Upper lobe of left lung (tissue), 6 donors: ENCODE data around the gene C14orf119. TPM values are rescaled to one million over a fixed set of nuclear protein-coding genes. Genes with fewer than 3 reads are reported as not detected.

Experiments
- ATAC-seq, 2 donors: fragments of 200-7000 bp; cut with Tn5 transposase; one replicate each; pipeline ENCODE4 v1.9.1; 2022; ENCODE audit warnings: mild to moderate bottlenecking in 2 of 2, moderate library complexity in 2 of 2; ENCODE audit not compliant: low FRiP score in 2 of 2
- DNase-seq, 2 donors: peaks; one replicate each; pipeline ENCODE4 v3.0.0-alpha.2; 2019 to 2020
- H3K27ac ChIP-seq, 4 donors: fragments of 200-600 bp; sonication (generic); one replicate each; pipeline ENCODE4 v1.5.1; 2016 to 2019
- H3K27me3 ChIP-seq, 4 donors: fragments of 200-600 bp; sonication (generic); one replicate each; pipeline ENCODE4 v1.5.1; 2017 to 2019
- H3K36me3 ChIP-seq, 4 donors: fragments of 200-600 bp; sonication (generic); one replicate each; pipeline ENCODE4 v1.5.1; 2016 to 2019
- H3K4me1 ChIP-seq, 4 donors: fragments of 200-600 bp; sonication (generic); one replicate each; pipeline ENCODE4 v1.5.1; 2018 to 2019
- H3K4me3 ChIP-seq, 4 donors: fragments of 200-600 bp; sonication (generic); one replicate each; pipeline ENCODE4 v1.5.1; 2017 to 2019; ENCODE audit warnings: mild to moderate bottlenecking in 2 of 4, moderate library complexity in 1 of 4
- H3K9me3 ChIP-seq, 4 donors: fragments of 200-600 bp; sonication (generic); one replicate each; pipeline ENCODE4 v1.5.1; 2018 to 2019
- EP300 ChIP-seq, 4 donors: sonication (generic); formaldehyde crosslinking; IDR thresholded peaks; one replicate each; pipeline ENCODE4 v1.5.1; 2017; ENCODE audit warnings: antibody characterized with exemption in 4 of 4, control low read depth in 2 of 4
- POLR2A ChIP-seq, 4 donors: fragments of 450-650 bp; IDR thresholded peaks; one replicate each; pipeline ENCODE4 v1.5.1; 2016 to 2017; ENCODE audit warnings: antibody characterized with exemption in 4 of 4, mild to moderate bottlenecking in 2 of 4
- POLR2AphosphoS5 ChIP-seq, 2 donors: sonication (generic); formaldehyde crosslinking; IDR thresholded peaks; one replicate each; pipeline ENCODE4 v1.5.1; 2017; ENCODE audit warnings: antibody characterized with exemption in 2 of 2
- WGBS, 2 donors: methylation state at CpG; one replicate each; pipeline ENCODE4 v1.1.5; 2017 to 2018; 5-methylcytosine and 5-hydroxymethylcytosine counted together
- total RNA-seq, 6 donors: library from RNA; depleted of rRNA in 4 of 6; stranded (reverse); fragments of >200 nt in 4 of 6; gene quantifications; one replicate each; pipeline versions ENCODE4 v1.1.0 to v1.2.1, GENCODE V29; 2016 to 2021
- TF ChIP-seq, protein P1 (sequence below), 6 experiments: fragments of 450-650 bp in 4 of 6; fragments of 200-600 bp in 2 of 6; sonication (generic) in 2 of 6; IDR thresholded peaks; one replicate each; pipeline ENCODE4 v1.5.1; 2016 to 2019; ENCODE audit warnings: antibody characterized with exemption in 6 of 6
- donor health status: DM: no; HTN: no; CAD: no; lungs with moderate emphysema.
- donor health status: DM: no; HTN: yes; CAD: no; lungs with severe emphysema.

C14orf119 gene
- total RNA-seq, 6 donors from 2014 or later = 4.9 to 52.5 (median 35.7) TPM

DNA sequence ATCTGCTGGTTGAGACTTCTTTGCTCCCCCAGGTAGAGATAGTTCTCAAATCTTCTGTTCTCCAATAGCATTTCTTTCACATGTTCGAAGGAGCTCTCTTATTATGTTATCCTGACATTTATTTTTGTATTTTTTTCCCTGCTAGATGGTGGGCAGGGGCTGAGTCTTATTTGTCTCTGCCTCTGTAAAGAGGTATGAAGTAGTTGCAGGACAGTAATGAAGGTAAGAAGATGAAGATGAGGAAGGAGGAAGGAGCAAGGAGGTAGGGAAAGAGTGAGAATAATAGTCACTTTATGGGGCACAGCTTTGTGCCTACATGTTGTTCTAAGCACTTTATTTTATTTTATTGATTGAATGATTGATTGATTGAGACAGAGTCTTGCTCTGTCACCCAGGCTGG lies 14.5 kb downstream of the C14orf119 start:
- peaks cover 3 to 28% (median 21%) of the 10 kb centered on the region in 4 donors for H3K4me1 ChIP-seq
- no peaks in the 10 kb centered on the region for H3K36me3 ChIP-seq
- H3K9me3 ChIP-seq = no peaks in the 10 kb centered on the region
- H3K27ac ChIP-seq = no peak overlapping the region
- TF ChIP-seq, protein P1, sequence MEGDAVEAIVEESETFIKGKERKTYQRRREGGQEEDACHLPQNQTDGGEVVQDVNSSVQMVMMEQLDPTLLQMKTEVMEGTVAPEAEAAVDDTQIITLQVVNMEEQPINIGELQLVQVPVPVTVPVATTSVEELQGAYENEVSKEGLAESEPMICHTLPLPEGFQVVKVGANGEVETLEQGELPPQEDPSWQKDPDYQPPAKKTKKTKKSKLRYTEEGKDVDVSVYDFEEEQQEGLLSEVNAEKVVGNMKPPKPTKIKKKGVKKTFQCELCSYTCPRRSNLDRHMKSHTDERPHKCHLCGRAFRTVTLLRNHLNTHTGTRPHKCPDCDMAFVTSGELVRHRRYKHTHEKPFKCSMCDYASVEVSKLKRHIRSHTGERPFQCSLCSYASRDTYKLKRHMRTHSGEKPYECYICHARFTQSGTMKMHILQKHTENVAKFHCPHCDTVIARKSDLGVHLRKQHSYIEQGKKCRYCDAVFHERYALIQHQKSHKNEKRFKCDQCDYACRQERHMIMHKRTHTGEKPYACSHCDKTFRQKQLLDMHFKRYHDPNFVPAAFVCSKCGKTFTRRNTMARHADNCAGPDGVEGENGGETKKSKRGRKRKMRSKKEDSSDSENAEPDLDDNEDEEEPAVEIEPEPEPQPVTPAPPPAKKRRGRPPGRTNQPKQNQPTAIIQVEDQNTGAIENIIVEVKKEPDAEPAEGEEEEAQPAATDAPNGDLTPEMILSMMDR (IDR thresholded peaks at IDR 0.05) = no peak
- TF ChIP-seq EP300 (IDR thresholded peaks at IDR 0.05) = no peak
- no peak for TF ChIP-seq POLR2A (IDR thresholded peaks at IDR 0.05)
- no peak for TF ChIP-seq POLR2AphosphoS5 (IDR thresholded peaks at IDR 0.05)
- H3K27me3 ChIP-seq = no peaks in the 10 kb centered on the region
- H3K4me3 ChIP-seq = no peak overlapping the region
- ATAC-seq (no peak), DNase-seq (no peak)
- WGBS, 2 donors = 92 to 96% methylated on average over 1 of the region's 1 CpG

GRCh38 chr14:23110579-23111365 lies 15.5 kb downstream of the C14orf119 start:
- TF ChIP-seq POLR2A (IDR thresholded peaks at IDR 0.05) = no peak
- no peak for TF ChIP-seq POLR2AphosphoS5 (IDR thresholded peaks at IDR 0.05)
- TF ChIP-seq, protein P1 (IDR thresholded peaks at IDR 0.05) = no peak
- no peak for TF ChIP-seq EP300 (IDR thresholded peaks at IDR 0.05)
- 48 to 62% methylated on average over 5 of the region's 5 CpGs for WGBS, 2 donors
- Histone ChIP-seq H3K36me3 (no peaks in the 10 kb centered on the region), H3K4me3 (no peak overlapping the region), H3K4me1 (peaks cover 3 to 30% (median 27%) of the 10 kb centered on the region in 4 donors), H3K27ac (no peak overlapping the region), H3K27me3 (no peaks in the 10 kb centered on the region), H3K9me3 (no peaks in the 10 kb centered on the region)
- DNase-seq (no peak), ATAC-seq (no peak)

- peak in 1 of 2 donors; percentile 4 for ATAC-seq
- H3K36me3 ChIP-seq = no peaks in the 10 kb centered on the region
- 50 to 68% methylated on average over 7 to 12 of the region's 12 CpGs for WGBS, 2 donors
These were observed 17.3 kb downstream of the C14orf119 start for GRCh38 chr14:23112359-23113178.

DNA sequence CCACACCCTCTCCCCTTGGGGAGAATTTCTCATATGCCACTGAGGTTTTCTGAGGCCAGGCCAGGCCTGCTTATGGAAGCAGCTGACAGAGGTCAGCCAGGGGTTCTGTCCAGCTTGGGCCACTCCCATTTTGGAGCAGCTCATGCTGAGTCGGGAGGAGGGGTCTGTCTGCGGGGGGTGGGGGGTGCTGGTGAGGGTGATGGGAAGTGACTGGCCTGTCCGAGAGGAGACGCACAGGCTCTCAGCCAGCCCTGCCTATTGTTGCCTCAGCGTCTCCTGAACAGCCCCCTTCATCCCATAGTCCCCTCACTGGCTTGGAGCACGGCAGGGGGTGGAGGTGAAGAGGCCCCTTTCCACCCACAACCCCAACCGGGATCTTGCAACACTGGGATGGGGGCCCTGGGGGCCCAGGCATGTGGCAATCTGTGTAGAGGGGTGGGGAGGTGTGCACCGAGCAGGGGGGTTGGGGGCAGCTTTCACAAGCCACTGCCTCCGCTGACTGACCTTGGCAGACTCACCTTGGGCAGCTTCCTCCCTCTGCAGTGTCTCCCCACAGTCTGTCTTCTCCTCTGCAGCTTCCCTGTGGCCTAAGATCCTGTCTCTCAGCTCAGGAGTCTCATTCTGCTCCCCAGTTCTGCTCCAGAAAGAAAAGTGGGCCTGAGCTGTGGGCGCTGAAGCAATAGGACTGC lies 18.3 kb downstream of the C14orf119 start:
- H3K4me3 ChIP-seq = no peak overlapping the region
- TF ChIP-seq, protein P1 (IDR thresholded peaks at IDR 0.05) = no peak
- TF ChIP-seq EP300 (IDR thresholded peaks at IDR 0.05) = no peak
- TF ChIP-seq POLR2A (IDR thresholded peaks at IDR 0.05) = no peak
- no peak for TF ChIP-seq POLR2AphosphoS5 (IDR thresholded peaks at IDR 0.05)
- ATAC-seq (peak in 1 of 2 donors; percentile 13), DNase-seq (no peak)
- H3K9me3 ChIP-seq = no peaks in the 10 kb centered on the region
- no peaks in the 10 kb centered on the region for H3K36me3 ChIP-seq
- no peaks in the 10 kb centered on the region for H3K27me3 ChIP-seq
- 51 to 69% methylated on average over 4 to 7 of the region's 10 CpGs for WGBS, 2 donors
- H3K27ac ChIP-seq = no peak overlapping the region
- H3K4me1 ChIP-seq = peaks cover 3 to 26% (median 21%) of the 10 kb centered on the region in 4 donors

More at GRCh38 chr14:23112359-23113178, 17.3 kb downstream of the C14orf119 start:
- peak in 1 of 2 donors; percentile 61 for DNase-seq
- no peak overlapping the region for H3K27ac ChIP-seq
- no peaks in the 10 kb centered on the region for H3K27me3 ChIP-seq
- TF ChIP-seq EP300 (IDR thresholded peaks at IDR 0.05) (no peak), POLR2A (IDR thresholded peaks at IDR 0.05) (no peak), POLR2AphosphoS5 (IDR thresholded peaks at IDR 0.05) (no peak)
- TF ChIP-seq, protein P1 (IDR thresholded peaks at IDR 0.05) = no peak
- no peaks in the 10 kb centered on the region for H3K9me3 ChIP-seq
- H3K4me1 ChIP-seq = peaks cover 3 to 26% (median 19%) of the 10 kb centered on the region in 4 donors
- no peak overlapping the region for H3K4me3 ChIP-seq
